GM20431 (cell line): ENCODE measurements around the gene CST11.
"Not testable (repeated sequence)": the region's sequence is repeated elsewhere in the genome, so short reads cannot be mapped to it uniquely, and the experiment has no call there.

ENCODE experiments used
- in situ Hi-C: fragments of 300-500 bp; cut with MseI, MboI; formaldehyde crosslinking; loops from one replicate; pipeline ENCODE4 v1.15.0; 2020; ENCODE audit warnings: low sequenced_read_pairs; ENCODE audit not compliant: unreplicated experiment

Gene CST11, protein sequence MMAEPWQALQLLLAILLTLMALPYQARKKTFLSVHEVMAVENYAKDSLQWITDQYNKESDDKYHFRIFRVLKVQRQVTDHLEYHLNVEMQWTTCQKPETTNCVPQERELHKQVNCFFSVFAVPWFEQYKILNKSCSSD

GRCh38 chr20:23452776-23453175 lies at the start of gene CST11:
CST11 (minus strand) TSS chr20:23452876; CDS start chr20:23452811, 65 bp downstream.
- in situ Hi-C loops, result no loop called here

DNA sequence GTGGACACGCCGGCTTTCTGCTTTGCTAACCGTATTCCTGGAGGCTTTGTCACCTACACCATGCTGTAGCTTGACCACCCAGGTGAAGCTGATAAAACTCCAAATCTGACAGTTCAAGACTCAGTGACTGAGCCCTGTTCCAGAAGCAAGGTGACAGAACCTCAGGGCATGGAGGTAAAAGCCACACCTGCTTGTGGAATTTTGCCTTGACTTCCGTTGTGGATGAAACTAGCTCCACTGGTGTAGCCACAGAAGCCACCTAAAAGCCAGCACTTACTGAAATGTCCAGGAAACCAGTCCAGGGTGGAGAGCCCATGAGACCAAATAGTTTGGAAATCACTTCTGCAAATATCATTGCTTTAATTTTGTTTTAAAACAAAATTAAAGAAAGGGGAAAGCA lies 49.2 kb upstream of the CST11 start:
- in situ Hi-C loops, result no loop called here

DNA sequence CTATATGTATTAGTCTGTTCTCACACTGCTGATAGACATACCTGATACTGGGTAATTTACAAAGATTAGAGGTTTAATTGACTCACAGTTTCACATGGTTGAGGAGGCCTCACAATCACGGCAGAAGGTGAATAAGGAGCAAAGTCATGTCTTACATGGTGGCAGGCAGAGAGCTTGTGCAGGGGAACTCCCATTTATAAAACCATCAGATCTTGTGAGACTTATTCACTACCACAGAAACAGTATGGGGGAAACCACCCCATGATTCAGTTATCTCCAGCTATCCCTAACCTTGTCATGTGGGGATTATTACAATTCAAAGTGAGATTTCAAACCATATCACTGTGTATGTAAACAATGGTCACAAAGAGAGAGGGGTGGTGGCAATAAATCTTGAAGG lies 44.9 kb upstream of the CST11 start:
- in situ Hi-C loops, result no loop called here

DNA sequence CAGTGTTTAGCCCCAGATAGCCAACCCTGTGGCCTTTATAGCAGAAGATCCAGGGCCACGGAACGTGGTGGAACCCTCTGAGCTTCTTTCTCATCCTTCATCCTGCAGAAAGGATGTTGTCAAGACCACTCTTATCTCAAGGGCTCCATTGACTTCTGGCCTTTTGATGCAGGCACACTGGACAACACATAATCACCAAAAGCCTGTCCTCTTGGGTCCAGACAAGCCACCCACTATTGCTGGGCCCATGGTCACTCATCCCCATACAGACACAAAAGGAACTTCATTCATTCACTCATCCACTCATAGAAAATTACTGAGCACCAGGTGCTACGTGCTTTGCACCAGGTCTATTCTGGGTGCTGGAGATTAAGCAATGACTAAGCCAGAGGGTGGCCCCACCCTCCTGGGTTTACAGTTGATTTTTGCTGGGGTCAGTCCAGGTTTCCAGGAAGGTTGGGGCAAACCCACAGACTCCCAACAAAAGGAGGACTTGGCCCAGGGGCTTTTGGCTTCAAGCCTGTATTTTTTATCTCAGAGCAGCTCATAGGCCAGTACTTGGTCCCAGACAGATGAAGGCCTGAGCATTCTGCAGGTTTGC lies 40.6 kb upstream of the CST11 start:
- in situ Hi-C loops, result no loop called here

DNA sequence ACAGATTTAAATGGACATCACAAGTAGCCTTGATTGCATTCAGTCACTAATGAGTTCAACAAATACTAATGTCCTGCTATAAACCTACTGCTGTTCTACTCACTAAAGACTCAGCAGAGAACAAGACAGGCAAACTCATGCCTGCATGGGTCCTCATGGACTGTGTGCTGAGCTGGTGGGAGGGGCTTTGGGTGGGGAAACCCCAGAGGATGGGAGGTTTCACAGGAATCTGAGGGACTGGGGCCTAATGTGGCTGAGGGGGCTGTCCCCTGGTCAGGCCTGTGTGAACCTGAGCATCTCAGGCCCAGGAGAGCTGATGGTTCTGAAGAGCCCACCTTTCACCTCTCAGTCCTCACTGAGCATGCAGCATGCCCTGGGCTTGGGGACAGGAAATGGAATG lies 39.6 kb upstream of the CST11 start:
- in situ Hi-C loops, result no loop called here

DNA sequence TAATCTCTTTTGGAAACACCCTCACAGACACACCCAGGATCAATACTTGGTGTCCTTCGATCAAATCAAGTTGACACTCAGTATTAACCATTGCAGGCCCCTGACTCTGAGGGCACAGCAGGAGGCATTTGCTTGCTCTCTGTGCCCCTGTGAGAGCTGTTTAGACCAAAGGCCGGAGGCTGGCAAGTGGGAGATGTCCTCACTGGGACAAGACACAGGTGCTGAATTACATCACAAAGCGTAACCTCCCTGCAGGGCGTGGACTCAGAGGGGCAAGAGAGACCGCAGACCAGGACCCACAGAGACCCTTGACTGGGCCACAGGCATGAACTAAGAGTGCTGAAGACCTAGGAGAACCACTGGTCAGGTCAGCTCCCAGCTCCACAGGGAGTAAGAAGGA lies 38.1 kb upstream of the CST11 start, which contains the start of gene CST8:
Gene CST8 (plus strand): TSS at position 301 of the 400 bp plus-strand sequence. CDS start 551 bp downstream, outside the sequence.
- in situ Hi-C loops, result no loop called here

DNA sequence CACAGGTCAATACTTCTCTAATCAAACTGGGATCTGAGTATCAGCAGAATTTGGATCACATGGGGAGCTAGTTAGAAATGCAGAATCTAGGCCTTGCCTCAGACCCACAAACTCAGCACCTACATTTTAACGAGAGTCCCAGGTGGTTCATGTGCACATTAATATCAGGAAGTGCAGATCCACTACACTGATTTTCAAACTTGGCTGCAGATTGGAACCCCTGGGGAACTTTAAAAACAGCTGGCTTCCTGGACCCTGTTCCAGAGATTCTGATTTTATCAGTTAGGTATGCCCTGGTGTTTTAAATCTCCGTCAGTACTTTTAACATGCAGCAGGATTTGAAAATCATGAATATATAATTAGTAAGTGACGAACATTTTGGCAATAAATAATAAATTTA lies 36.3 kb upstream of the CST11 start:
- in situ Hi-C loops, result no loop called here

- in situ Hi-C loops, result no loop called here
Observed at GRCh38 chr20:23488470-23488869, 35.8 kb upstream of the CST11 start.

GRCh38 chr20:23484081-23484480 lies 31.4 kb upstream of the CST11 start:
- in situ Hi-C loops, result no loop called here

- in situ Hi-C loops, result no loop called here
Observed at GRCh38 chr20:23482138-23482537, 29.5 kb upstream of the CST11 start.

- in situ Hi-C loops, result no loop called here
Observed at GRCh38 chr20:23479043-23479442, 26.4 kb upstream of the CST11 start.

GRCh38 chr20:23477223-23477622 lies 24.5 kb upstream of the CST11 start:
- in situ Hi-C loops, result no loop called here

DNA sequence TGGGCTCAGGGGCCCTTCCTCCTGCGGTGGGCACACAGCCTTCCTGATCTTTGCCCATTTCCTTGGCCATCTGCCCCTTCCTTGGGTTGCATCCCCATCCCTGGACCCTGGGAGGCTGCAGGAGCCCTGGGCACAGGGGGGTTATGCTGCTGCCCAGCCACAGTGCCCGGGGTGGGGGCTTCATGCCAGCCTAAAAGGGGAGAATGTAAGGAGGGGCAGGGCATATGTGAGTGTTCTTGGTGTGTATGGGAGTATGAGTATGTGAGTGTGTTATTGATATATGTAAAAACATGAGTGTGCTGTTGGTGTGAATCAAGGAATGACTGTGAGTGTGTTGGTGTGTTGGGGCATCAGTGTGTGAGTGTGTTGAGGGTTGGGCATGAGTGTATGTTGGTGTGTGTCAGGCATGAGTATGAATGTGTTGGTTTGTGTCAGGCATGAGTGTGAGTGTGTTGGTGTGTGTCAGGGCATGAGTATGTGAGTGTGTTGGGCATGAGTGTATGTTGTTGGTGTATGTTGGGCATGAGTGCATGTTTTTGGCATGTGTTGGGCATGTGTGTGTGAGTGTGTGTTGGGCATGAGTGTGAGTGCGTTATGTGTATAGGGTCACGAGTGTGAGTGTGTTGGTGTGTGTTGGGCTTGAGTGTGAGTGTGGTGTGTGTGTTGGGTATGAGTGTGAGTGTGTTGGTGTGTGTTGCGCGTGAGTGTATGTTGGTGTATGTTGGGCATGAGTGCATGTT lies 23.5 kb upstream of the CST11 start:
- in situ Hi-C loops, result no loop called here

DNA sequence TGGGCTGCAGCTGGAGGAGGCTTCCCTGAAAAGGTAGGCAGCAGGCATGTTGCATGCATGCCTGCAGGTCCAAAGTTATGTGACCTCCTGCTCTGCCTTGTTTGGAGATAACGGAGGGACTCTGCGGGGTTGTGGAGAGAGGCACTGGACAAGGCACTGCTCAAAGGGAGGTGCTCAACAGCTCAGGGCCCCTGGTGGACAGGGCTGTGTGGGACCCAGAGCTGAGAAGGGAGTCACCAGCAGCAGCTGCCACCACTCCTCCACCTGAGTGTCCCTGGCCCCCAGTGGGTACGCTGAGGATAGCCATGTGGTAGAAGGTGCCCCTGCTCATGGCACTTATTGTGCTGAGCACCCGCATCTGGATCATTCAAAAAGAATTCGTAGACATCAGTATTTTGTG lies 22.7 kb upstream of the CST11 start:
- in situ Hi-C loops, result no loop called here

- in situ Hi-C loops, result not testable (repeated sequence)
Observed at GRCh38 chr20:23473293-23473692, 20.6 kb upstream of the CST11 start.

- in situ Hi-C loops, result not testable (repeated sequence)
Observed at GRCh38 chr20:23472306-23472705, 19.6 kb upstream of the CST11 start.

DNA sequence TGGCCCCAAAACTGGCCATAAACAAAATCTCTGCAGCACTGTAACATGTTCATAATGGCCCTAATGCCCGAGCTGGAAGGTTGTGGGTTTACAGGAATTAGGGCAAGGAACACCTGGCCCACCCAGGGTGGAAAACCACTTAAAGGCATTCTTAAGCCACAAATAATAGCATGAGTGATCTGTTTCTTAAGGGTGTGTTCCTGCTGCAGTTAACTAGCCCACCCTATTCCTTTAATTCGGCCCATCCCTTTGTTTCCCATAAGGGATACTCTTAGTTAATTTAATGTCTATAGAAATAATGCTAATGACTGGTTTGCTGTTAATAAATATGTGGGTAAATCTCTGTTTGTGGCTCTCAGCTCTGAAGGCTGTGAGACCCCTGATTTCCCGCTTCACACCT lies 14.3 kb upstream of the CST11 start:
- in situ Hi-C loops, result not testable (repeated sequence)

DNA sequence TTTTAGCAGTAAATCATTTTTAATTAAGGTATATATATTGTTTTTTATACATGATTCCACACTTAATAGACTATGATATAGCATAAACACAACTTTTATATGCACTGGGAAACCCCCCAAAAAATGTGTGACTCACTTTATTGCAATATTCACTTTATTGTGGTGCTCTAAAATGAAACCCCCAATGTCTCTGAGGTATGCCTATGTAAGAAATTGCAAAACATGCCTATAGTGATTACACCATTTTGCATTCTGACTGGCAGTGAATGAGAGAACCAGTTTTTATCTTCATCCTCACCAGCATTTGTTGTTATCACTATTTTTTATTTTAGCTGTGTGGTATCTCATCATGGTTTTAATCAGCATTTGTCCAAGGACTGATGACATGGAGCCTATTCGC lies 8.5 kb upstream of the CST11 start:
- in situ Hi-C loops, result no loop called here

DNA sequence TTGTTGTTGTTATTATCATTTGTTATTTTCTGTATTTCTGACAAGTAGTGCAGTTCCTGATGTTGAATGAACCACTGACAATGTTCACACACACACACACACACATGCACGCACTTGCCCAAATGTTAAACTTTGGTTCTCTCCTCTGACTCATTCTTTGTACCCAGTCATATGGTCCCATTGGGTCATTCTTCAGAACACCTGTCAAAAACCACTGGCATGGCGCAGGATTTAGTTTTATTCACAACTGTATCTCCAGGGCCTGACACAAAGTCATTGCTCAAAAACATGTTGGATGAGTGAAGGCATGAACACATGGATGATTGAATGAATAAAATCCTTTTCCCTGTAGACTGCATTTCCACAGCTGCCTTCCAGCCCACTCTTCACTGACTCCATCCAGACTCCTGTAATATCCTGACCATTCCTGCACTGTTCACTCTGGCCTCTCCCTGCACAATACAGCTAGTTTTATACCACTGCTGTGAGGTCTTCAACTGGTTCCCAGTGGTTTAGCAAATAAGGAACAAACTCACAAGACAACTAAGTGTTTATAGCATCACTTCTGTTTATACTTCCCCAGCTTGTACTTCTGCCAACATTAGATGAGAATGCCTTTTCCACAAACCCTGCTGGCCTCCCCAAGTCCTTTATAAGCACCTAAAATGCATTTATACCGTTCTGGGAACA lies 6.9 kb upstream of the CST11 start:
- in situ Hi-C loops, result no loop called here

DNA sequence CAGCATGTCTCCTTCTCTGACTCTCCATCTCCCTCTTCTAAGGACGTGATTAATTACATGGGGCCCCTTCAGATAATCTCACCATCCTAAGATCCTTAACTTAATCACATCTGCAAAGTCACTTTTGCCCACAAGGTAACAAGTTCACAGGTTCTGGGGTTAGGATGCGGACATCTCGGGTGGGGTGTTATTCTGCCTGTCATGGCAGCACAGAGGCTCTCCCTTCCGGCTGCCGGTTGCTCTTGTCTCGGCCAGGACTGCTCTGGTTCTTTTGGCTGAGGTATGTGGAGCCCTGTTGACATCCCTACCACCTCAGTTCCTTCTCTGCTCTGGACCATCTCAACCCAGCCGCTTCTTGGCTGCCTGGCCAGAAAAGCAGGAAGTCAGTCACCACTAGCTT lies 4.2 kb upstream of the CST11 start:
- in situ Hi-C loops, result no loop called here

GRCh38 chr20:23456409-23456808 lies 3.7 kb upstream of the CST11 start:
- in situ Hi-C loops, result no loop called here
